NCI-H524 treated with DMSO at 0.1 percent for 48 hours (cell line): ENCODE data around the gene FOXD4L3.
"Not testable (repeated sequence)": the region's sequence is repeated elsewhere in the genome, so short reads cannot be mapped to it uniquely, and the experiment has no call there.

Experiments
- DNase-seq: peaks from one replicate; lab custom pipeline; 2025; lab: John Stamatoyannopoulos, UW

FOXD4L3 gene

GRCh38 chr9:68351689-68352088 is 49.0 kb downstream of the FOXD4L3 start:
- DNase-seq = not testable (repeated sequence)
